HepG2 (cell line): ENCODE data around the gene SAMD13. TPM values are rescaled to one million over a fixed set of nuclear protein-coding genes. Genes with fewer than 3 reads are reported as not detected.

Experiments
- ATAC-seq: fragments of 200-7000 bp; cut with Tn5 transposase; 3 replicates; pipeline ENCODE4 v1.9.1; 2020; ENCODE audit warnings: mild to moderate bottlenecking, moderate library complexity
- BruUV-seq: library from RNA; stranded (reverse); fragments of 400-500 nt; replicated peaks from 2 replicates; lab custom pipeline; 2021; lab: Mats Ljungman, UMichigan
- CTCF ChIA-PET: fragments of 300-600 bp; formaldehyde crosslinking; extraction: SDS; loops from one replicate; lab custom pipeline; 2021; ENCODE audit warnings: low total read pairs, inconsistent platforms, low intra/inter-chr PET ratio; lab: Yijun Ruan, JAX
- POLR2A ChIA-PET: fragments of 350-600 bp; sonication (Branson Sonifier 250); formaldehyde crosslinking; loops from one replicate; lab custom pipeline; 2020; ENCODE audit warnings: antibody characterized with exemption, inconsistent platforms; lab: Yijun Ruan, JAX
- DNase-seq: peaks from one replicate; pipeline ENCODE4 v3.0.0-alpha.2; 2015; ENCODE audit warnings: low spot score
- FAIRE-seq: peaks from 3 replicates; lab custom pipeline; 2011; peaks lifted over from hg19 to GRCh38; lab: Jason Lieb, UNC
- H2AFZ ChIP-seq: one replicate; pipeline ENCODE4 v1.6.1; 2011; ENCODE audit warnings: low read length, inconsistent platforms
- H3K27ac ChIP-seq: fragments of 300-600 bp; 3 replicates; pipeline ENCODE4 v1.8.0; 2011; ENCODE audit warnings: mixed run types, mild to moderate bottlenecking, mixed read lengths, low read length, inconsistent platforms; ENCODE audit not compliant: insufficient read depth; ENCODE audit errors: extremely low read length
- H3K27me3 ChIP-seq, 2 experiments: fragments of 200-600 bp in 1 of 2; 2 replicates in 1 of 2; 3 replicates in 1 of 2; pipeline versions ENCODE4 v1.6.0 to v1.8.0; 2011; ENCODE audit warnings: low read length in 2 of 2, mild to moderate bottlenecking in 2 of 2, moderate library complexity in 2 of 2, inconsistent platforms in 1 of 2; ENCODE audit not compliant: insufficient read depth in 2 of 2, control insufficient read depth in 1 of 2
- H3K36me3 ChIP-seq, 2 experiments: fragments of 200-600 bp in 1 of 2; replicated peaks in 1 of 2; 2 replicates in 1 of 2; 3 replicates in 1 of 2; pipeline versions ENCODE4 v1.5.1 to v1.8.0; 2011; ENCODE audit warnings: low read length in 2 of 2, inconsistent platforms in 1 of 2; ENCODE audit not compliant: insufficient read depth in 2 of 2, control insufficient read depth in 1 of 2
- H3K4me1 ChIP-seq: 2 replicates; pipeline ENCODE4 v1.5.1; 2012; ENCODE audit warnings: low read length, inconsistent platforms; ENCODE audit not compliant: insufficient read depth
- H3K4me2 ChIP-seq: 2 replicates; pipeline ENCODE4 v1.6.0; 2011; ENCODE audit warnings: low read depth, low read length, inconsistent platforms
- H3K4me3 ChIP-seq, 3 experiments: fragments of 200-600 bp in 1 of 3; sonication (generic), shearing (Covaris generic) in 1 of 3; replicated peaks in 1 of 3; 2 replicates each; pipeline ENCODE4 v1.5.1; 2011 to 2016; ENCODE audit warnings: low read length in 3 of 3, inconsistent platforms in 2 of 3, low read depth in 2 of 3, mild to moderate bottlenecking in 2 of 3, control low read depth in 1 of 3, mixed read lengths in 1 of 3; ENCODE audit not compliant: insufficient read depth in 1 of 3
- H3K79me2 ChIP-seq: one replicate; pipeline ENCODE4 v1.6.1; 2011; ENCODE audit warnings: low read length, inconsistent platforms; ENCODE audit not compliant: insufficient read depth
- H3K9ac ChIP-seq: 2 replicates; pipeline ENCODE4 v1.6.0; 2011; ENCODE audit warnings: mild to moderate bottlenecking, low read depth, low read length, inconsistent platforms; ENCODE audit not compliant: insufficient read depth
- H3K9me3 ChIP-seq: 2 replicates; pipeline ENCODE4 v1.5.1; 2012; ENCODE audit warnings: mild to moderate bottlenecking, low read length
- H4K20me1 ChIP-seq: 2 replicates; pipeline ENCODE4 v1.6.0; 2011; ENCODE audit warnings: inconsistent platforms, mild to moderate bottlenecking, low read length, moderate library complexity; ENCODE audit not compliant: insufficient read depth
- BHLHE40 ChIP-seq: IDR thresholded peaks from 2 replicates; pipeline ENCODE4 v1.6.1; 2011; ENCODE audit warnings: low read length, improper control_type of control experiment
- BORCS8-MEF2B ChIP-seq: sonication (generic); formaldehyde crosslinking; IDR thresholded peaks from 2 replicates; pipeline ENCODE4 v1.8.0; 2022; ENCODE audit warnings: mild to moderate bottlenecking, missing genetic modification reagents
- CENPBD1 ChIP-seq: sonication (generic); formaldehyde crosslinking; IDR thresholded peaks from 2 replicates; pipeline ENCODE4 v1.8.0; 2022; ENCODE audit warnings: missing genetic modification reagents, low read depth, mild to moderate bottlenecking, borderline replicate concordance
- NR0B2 ChIP-seq: sonication (generic); formaldehyde crosslinking; IDR thresholded peaks from 2 replicates; pipeline ENCODE4 v1.4.0; 2020; ENCODE audit warnings: mild to moderate bottlenecking, missing genetic modification reagents
- PBX2 ChIP-seq: IDR thresholded peaks from 2 replicates; pipeline ENCODE4 v1.6.1; 2016; ENCODE audit warnings: control low read depth
- TRAFD1 ChIP-seq: sonication (generic); formaldehyde crosslinking; IDR thresholded peaks from 2 replicates; pipeline ENCODE4 v1.5.1; 2020; ENCODE audit warnings: missing genetic modification reagents, mild to moderate bottlenecking, borderline replicate concordance
- ZKSCAN1 ChIP-seq: fragments of 150-350 bp; IDR thresholded peaks from 2 replicates; pipeline ENCODE4 v1.6.1; 2014; ENCODE audit warnings: low read length
- ZNF263 ChIP-seq: sonication (generic); formaldehyde crosslinking; IDR thresholded peaks from 2 replicates; pipeline ENCODE4 v1.4.0; 2020; ENCODE audit warnings: missing genetic modification reagents
- ZSCAN29 ChIP-seq: sonication (generic); formaldehyde crosslinking; conservative IDR thresholded peaks from 2 replicates; pipeline ENCODE4 v1.4.0; 2020; ENCODE audit warnings: mild to moderate bottlenecking, missing genetic modification reagents
- WGBS: methylation state at CpG from one replicate; pipeline ENCODE4 v1.1.6; 2017; ENCODE audit warnings: low lambda C conversion rate; 5-methylcytosine and 5-hydroxymethylcytosine counted together
- in situ Hi-C: cut with HindIII; loops from 2 replicates; pipeline ENCODE4 v1.10.0; 2017; ENCODE audit warnings: low pct_unique_long_range_greater_than_20kb; ENCODE audit not compliant: extremely low pct_ligation_motif_present
- intact Hi-C: fragments of 100-400 bp; cut with micrococcal nuclease; formaldehyde crosslinking; loops from one replicate; pipeline ENCODE4 v1.10.0; 2022; ENCODE audit not compliant: unreplicated experiment
- polyA plus RNA-seq, 8 experiments: library from polyadenylated mRNA; depleted of rRNA in 3 of 8; stranded (reverse) in 7 of 8; unstranded in 1 of 8; fragments of >200 nt; fragmentation: Illumina TruSeq in 4 of 8; extraction: Trizol in 4 of 8; gene quantifications; 2 replicates each; pipeline versions ENCODE4 v1.2.1 to v1.2.3, GENCODE V29; 2011 to 2016; ENCODE audit warnings: low read depth in 4 of 8, missing spikeins in 1 of 8, mixed read lengths in 1 of 8; ENCODE audit not compliant: insufficient read depth in 1 of 8
- total RNA-seq, 5 experiments: library from RNA; depleted of rRNA; stranded (reverse); fragments of >200 nt; fragmentation: Illumina TruSeq; extraction: Trizol; gene quantifications; 2 replicates each; pipeline ENCODE4 v1.2.3, GENCODE V29; 2016; ENCODE audit warnings: low read depth in 1 of 5
- TF ChIP-seq, protein P1 (sequence below): sonication (generic); formaldehyde crosslinking; IDR thresholded peaks from 2 replicates; pipeline ENCODE4 v1.5.0; 2020; ENCODE audit warnings: mild to moderate bottlenecking, missing genetic modification reagents, borderline replicate concordance

Gene SAMD13
- total and polyA plus RNA-seq, 2 of the 13 experiments (the other 11 are each of a cell fraction or from before 2014, with no cell fraction given) = 0.09 to 0.18 TPM

DNA sequence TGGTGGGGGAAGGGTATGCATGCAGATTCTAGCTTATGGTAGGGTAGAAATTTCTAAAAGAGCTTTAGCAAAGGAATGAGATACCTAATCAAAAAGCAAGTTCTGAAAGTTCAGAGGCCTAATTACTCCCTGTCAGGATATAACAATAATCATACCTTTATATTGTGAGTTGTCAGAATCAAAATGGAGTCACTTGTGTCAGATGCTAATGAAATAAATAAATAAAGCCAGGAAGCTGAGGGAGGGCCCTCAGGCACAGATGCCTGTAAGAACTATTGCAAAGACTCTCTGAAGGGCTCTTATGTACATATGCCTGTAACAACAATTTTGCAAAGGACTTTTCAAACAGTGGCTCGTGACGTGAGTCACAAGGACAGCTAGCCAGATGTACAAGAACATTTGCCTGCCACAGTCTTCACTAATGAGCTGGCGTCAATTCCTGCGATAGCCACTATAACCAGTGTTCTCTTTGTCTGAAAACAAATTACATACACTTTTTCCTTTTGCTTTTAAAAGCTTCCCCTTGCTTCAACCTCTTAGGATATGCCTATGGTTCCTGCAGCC is 69.4 kb downstream of the SAMD13 start:
- FAIRE-seq = no peak

More for the DNA sequence above, 69.4 kb downstream of the SAMD13 start:
- Histone ChIP-seq H2AFZ (no peak overlapping the region), H3K4me2 (no peak overlapping the region), H3K27me3 (no peaks in the 10 kb centered on the region; a peak in 1 of 5 replicates), H3K36me3 (no peaks in the 10 kb centered on the region), H3K9me3 (no peaks in the 10 kb centered on the region), H3K27ac (no peak overlapping the region), H3K9ac (no peak overlapping the region), H3K4me3 (no peak overlapping the region), H3K79me2 (no peaks in the 10 kb centered on the region), H3K4me1 (0 out of 2 replicates have a peak, but pooled peaks cover 4% of the 10 kb centered on the region), H4K20me1 (no peaks in the 10 kb centered on the region)
- TF ChIP-seq, protein P1, sequence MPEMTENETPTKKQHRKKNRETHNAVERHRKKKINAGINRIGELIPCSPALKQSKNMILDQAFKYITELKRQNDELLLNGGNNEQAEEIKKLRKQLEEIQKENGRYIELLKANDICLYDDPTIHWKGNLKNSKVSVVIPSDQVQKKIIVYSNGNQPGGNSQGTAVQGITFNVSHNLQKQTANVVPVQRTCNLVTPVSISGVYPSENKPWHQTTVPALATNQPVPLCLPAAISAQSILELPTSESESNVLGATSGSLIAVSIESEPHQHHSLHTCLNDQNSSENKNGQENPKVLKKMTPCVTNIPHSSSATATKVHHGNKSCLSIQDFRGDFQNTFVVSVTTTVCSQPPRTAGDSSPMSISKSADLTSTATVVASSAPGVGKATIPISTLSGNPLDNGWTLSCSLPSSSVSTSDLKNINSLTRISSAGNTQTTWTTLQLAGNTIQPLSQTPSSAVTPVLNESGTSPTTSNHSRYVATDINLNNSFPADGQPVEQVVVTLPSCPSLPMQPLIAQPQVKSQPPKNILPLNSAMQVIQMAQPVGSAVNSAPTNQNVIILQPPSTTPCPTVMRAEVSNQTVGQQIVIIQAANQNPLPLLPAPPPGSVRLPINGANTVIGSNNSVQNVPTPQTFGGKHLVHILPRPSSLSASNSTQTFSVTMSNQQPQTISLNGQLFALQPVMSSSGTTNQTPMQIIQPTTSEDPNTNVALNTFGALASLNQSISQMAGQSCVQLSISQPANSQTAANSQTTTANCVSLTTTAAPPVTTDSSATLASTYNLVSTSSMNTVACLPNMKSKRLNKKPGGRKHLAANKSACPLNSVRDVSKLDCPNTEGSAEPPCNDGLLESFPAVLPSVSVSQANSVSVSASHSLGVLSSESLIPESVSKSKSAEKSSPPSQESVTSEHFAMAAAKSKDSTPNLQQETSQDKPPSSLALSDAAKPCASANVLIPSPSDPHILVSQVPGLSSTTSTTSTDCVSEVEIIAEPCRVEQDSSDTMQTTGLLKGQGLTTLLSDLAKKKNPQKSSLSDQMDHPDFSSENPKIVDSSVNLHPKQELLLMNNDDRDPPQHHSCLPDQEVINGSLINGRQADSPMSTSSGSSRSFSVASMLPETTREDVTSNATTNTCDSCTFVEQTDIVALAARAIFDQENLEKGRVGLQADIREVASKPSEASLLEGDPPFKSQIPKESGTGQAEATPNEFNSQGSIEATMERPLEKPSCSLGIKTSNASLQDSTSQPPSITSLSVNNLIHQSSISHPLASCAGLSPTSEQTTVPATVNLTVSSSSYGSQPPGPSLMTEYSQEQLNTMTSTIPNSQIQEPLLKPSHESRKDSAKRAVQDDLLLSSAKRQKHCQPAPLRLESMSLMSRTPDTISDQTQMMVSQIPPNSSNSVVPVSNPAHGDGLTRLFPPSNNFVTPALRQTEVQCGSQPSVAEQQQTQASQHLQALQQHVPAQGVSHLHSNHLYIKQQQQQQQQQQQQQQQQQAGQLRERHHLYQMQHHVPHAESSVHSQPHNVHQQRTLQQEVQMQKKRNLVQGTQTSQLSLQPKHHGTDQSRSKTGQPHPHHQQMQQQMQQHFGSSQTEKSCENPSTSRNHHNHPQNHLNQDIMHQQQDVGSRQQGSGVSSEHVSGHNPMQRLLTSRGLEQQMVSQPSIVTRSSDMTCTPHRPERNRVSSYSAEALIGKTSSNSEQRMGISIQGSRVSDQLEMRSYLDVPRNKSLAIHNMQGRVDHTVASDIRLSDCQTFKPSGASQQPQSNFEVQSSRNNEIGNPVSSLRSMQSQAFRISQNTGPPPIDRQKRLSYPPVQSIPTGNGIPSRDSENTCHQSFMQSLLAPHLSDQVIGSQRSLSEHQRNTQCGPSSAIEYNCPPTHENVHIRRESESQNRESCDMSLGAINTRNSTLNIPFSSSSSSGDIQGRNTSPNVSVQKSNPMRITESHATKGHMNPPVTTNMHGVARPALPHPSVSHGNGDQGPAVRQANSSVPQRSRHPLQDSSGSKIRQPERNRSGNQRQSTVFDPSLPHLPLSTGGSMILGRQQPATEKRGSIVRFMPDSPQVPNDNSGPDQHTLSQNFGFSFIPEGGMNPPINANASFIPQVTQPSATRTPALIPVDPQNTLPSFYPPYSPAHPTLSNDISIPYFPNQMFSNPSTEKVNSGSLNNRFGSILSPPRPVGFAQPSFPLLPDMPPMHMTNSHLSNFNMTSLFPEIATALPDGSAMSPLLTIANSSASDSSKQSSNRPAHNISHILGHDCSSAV (CRISPR knock-in tag) = no peak
- TF ChIP-seq ZNF263 (CRISPR knock-in tag) = no peak
- no peak for TF ChIP-seq TRAFD1 (CRISPR knock-in tag)
- no peak for TF ChIP-seq NR0B2 (CRISPR knock-in tag)
- TF ChIP-seq CENPBD1 (CRISPR knock-in tag) = no peak
- TF ChIP-seq PBX2 (CRISPR knock-in tag) = no peak
- no peak for TF ChIP-seq ZKSCAN1
- TF ChIP-seq BHLHE40 = no peak
- TF ChIP-seq BORCS8-MEF2B (CRISPR knock-in tag) = no peak
- TF ChIP-seq ZSCAN29 = no peak
- no peak for ATAC-seq
- in situ Hi-C loops (no loop called here), intact Hi-C loops (no loop called here)
- BruUV-seq = no TSS peak
- CTCF ChIA-PET = no interaction called here
- DNase-seq = no peak
- 33% methylated on average over 3 of the region's 4 CpGs for WGBS
- POLR2A ChIA-PET = no interaction called here
